SW480 (cell line): Measurements from ENCODE around the gene SGPP2.

Experiments used
- DNase-seq: peaks from one replicate; pipeline ENCODE4 v3.0.0-alpha.2; 2016; ENCODE audit warnings: low spot score

The SGPP2 gene

DNA sequence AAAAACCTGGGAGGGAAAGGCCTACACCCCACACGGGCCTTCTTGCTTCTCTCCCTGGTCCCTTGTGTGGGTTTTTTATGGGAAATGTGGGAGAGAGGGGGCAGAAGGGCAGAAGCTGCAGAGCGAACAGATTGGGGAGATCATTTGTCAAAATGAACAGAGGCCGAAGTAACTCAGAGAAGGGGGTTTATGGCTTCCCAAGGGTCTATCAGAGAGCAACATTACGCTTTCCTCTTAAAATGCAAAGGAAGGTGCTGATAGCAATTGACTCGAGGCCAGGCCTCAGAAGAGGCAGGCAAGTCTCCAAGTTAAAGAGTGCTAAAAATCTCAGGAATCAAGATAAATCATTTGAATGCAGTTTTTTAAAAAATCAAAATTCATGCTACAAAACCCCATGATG, 101.5 kb downstream of the SGPP2 start:
- no peak for DNase-seq

DNA sequence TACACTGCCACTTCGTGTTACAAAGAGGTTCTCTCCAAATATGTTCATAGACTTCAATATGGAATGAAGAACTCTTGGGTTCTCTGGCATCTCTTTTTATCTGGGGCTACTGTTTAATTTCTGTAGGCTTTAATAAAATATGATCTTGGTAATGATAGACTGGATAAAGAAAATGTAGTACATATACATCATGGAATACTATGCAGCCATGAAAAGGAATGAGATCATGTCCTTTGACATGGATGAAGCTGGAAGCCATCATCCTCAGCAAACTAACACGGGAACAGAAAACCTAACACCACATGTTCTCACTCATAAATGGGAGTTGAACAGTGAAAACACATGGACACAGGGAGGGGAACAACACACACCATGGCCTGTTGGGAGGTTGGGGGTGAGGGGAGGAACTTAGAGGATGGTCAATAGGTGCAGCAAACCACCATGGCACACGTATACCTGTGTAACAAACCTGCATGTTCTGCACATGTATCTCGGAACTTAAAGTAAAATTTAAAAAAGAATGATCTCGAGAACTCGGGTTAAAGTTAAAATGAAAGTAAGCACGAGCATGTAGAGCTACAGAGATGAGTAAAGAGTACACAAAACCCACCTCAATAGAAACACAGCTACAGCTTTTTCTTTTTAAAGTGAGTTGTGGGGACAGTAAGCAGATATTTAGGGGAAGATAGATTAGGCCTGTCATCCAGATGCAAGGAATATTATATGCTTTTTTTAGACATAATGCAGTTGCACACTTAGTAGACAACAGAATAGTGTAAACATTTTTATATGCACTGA, 102.3 kb downstream of the SGPP2 start:
- DNase-seq = no peak

DNA sequence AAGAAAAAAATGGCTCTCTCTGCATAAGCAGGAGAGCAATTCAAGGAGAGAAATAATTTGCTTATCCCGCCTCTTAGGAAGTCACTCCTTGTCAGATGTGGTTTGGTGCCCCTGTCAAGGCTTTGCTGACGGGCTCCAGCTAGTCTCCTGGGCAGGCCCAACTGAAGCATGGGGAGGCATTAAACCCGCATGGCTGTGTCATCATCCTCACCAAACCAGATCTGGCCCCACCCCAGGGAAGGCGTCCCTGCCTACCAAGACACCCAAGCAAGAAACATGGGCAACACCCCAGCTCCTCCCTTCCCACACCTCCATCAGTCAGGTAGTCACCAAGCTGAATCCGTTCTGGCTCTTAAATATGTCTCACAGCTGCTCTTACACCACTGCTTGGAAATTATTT, 108.0 kb downstream of the SGPP2 start:
- no peak for DNase-seq

DNA sequence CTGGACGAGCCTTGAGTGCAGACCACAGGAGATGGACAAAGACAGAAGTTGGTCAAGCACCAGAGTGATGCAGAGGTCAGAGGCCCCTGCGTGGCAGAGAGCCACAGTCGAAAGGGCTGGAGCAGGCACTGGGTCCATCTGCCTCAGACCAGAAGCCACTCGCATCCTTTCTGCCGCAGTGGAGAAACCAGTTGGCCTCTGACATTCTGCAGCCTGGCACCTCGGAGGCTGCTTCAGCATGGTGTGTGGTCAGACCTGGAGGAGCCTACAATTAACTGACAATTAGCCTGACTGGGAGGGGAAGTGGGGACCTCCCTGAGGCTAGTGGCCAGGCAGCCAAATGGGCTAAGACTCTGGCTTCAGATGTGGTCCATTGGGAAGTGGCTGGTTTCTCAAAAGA, 111.1 kb downstream of the SGPP2 start:
- DNase-seq = no peak

DNA sequence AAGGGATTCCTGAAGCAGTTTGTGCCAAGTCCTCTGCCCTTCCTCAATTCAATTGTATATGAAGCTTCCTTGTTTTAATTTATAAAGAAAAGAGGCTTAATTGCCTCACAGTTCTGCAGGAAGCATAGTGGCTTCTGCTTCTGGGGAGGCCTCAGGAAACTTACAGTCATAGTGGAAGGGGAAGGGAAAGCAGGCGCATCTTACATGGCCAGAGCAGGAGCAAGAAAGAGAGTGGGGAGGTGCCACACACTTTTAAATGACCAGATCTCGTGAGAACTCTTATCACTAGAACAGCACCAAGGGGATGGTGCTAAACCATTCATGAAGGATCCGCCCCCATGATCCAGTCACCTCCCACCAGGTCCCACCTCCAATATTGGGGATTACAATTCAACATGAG, 114.2 kb downstream of the SGPP2 start:
- no peak for DNase-seq

DNA sequence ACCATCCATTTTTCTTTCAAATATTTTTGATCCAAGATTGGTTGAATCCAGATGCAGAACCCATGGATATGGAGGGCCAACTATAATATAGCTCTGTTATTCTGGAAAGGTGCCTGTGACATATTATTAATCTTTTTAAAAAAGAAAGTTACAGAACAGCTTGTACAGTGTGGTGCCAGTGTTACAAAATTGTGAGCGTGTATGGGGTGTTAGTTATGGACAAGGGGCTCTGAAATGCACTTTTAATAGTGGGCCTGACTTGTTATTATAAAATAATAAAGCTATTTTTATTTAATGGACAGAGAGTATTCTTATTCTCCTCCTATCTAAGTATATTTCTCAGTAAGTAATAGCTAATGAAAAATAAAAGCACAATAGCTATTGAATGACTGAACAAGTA, 120.3 kb downstream of the SGPP2 start:
- DNase-seq = no peak

DNA sequence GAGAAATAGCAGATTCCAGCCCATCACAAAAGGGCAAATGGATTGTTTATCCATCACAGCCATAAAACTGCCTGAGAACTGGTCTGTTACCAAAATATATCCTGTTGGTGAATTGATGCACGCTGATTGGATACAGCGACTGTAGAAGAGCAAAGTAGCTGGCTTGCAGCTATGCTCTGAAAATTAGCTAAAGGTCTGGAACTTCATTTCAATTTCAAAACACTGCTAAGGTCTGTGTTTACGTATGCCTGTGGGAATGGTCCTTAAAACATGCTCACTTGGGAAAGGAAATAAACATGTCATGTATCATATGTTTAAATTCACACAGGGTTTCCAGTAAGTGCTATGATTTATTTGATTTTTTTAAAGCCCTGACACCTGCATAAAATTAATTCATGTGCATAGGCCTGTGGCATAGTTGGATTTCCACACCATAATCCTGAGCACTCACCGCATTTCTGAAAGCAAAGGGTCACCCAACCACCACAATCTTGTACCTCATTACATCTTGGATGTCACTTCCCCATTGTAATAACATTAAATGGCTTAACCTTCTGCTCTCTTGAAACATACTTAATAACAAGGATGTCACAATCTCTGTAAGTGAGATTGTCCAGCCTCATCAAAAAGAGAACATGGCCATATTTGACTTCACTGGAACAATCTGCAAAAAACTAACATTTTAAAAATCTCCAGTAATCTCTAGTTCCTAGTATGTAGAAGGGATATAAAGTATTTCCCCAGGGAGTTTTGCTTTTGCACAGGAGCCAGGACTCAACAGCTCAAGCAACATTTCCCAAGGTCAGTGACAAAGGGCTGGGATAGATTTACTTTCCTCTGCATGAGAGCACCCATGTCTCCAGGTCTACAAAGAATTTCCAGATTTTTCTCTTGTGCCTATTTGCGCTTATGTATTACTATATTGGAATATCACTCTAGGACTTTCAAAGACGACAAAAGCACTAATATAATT, 121.8 kb downstream of the SGPP2 start:
- no peak for DNase-seq

DNA sequence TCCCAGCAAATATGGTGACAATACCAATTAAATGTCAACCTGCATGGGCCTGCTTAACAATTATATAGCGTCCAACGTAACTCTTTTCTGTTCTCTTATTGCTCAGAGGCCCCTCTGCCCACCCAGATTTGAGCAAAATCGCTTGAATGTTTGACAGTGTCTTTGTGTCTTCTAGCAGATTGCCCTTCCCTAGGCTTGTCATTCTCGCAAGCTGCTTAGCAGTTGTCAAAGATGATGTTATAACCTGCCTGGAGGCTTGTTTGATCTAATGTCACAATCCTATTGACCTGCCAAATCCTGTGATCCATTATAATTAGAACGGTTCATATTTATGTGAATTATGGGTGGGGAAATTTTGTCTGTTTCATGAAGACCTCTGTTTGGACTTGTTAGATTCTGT, 122.7 kb downstream of the SGPP2 start:
- DNase-seq = no peak

DNA sequence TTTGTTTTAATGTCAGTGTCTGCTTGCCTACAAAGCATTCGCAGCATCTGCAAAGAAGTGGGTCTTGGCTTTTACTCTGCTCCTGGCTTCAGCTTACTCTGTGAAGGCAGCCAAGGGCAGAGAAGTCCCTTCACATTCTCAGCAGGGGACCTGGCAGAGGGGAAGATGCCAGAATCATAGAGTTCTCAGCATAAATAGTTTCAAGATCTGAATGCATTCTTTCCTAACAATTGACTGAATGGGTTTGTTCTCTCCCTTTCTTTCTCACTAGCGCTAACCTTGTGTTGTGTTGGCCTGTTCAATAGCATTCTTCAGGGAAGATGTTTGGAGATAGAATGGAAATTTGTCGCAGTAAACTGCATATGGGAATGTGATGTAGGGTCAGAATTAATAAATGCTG, 124.6 kb downstream of the SGPP2 start:
- no peak for DNase-seq

DNA sequence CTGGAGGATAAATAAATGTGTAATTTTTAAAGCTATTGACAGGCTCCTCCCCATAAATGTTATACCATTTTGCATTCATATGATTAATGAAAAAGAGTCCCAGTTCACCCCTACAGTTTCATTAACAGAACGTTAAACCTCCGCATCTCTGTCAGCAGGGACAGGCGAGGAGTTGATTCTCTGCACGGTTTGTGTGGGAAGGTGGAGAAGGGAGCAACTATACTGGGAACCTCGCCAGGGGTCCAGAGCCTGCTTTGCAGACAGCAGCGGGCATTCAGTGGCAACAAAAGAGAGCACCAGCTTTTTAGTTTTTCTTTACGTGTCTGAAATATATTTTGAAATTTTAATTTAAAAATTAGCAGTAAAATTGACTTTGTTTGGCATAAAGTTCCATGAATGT, 130.2 kb downstream of the SGPP2 start:
- no peak for DNase-seq

DNA sequence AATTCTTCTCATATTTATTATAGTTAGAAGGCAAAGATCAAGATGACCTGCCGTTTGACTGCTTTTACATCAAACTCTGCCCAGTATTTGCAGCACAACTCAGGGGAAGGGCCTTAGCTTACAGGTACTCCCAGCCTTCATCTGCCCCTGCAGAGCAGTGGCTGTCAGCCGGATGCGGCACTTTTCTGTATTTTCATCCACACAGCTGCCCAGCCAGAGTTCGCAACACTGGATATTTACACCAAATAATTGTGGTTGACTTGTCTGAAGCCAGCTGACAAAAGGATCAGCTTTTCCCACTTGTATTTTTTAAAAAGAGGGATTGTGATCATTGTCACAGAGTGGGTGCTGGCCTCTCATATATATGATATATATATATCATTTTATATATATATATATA, 136.8 kb downstream of the SGPP2 start:
- no peak for DNase-seq

DNA sequence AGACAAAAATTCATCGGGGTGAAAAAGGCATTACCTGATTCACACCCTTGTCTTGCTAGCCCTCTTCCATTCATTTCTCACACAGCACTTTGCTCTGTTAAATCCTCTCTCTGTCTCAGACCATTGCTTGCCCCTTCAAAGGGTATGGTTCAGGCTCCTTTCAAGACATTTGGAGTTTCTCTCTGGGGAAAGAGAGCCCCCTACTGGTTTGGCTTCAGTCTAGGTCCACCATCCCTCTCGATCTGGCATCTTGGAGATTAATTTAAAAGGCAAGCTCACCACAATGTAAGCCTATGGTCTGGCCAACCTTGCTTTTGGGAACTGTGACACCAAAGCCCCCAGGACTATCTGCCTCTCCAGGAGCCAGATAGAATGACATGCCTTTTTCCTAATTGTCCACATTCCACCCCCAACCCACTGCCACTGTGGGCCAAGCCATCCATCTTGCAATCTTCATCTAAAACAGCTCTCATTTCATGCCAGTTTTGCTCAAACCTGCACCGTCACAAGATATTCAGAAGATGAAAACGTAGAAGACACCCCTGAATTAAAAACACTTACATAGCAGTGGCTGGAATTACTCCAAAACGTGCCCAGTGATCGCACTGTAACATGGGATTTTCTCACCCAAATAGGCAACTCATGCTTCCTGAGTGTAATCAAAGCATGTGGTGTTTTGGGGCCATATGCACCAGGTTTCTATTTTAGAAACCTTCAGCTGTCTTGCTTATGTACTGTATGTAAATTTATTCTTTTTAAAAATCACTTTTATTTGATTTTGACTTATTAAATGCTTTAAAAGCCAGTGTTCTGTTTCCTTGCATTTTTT, 137.7 kb downstream of the SGPP2 start:
- DNase-seq = peak; percentile 39

DNA sequence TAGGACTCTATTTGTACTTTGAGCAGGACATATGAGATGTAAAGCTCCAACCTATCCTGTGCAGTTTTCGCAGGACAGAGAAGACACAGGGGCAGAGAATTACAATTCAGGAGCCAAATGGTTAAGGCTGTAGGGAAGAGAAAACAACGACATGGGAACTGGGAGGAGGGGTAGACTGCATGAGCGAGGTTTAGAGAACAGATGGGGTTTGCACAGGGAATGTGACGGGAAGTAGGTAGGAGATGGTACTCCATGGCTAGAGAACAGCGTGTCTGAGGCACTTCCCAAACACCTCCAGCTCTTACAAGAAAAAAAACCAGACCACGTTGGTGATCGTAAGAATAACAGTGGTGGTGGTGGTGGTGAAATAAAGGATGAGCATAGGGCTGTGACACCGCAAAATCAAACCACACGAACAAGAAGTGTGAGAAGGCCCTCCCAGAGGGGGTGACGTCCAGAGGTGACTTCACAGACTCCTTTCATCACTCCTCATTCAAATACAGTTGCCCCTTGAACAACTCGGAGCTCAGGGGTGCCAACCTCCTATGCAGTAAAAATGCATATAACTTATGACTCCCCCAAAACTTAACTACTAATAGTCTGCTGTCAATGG, 138.9 kb downstream of the SGPP2 start:
- DNase-seq = no peak

DNA sequence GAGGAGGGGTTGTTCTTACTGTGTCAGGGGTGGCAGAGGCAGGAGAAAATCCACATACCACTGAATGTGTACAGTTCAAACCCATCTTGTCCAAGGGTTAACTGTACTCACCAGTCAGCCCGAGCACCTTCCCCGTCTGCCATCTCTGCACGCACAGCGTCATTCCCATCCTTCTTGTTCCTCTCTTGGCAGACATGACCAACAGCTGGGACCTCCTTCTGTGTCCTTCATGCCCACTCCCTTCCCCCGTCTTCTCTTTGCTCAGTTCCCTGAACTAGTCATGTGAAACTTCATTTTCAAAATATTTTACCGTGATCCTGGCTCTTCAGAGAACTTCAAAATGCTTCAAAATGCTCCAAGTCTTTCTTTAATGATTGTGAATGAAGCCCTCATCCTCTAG, 139.6 kb downstream of the SGPP2 start:
- no peak for DNase-seq

DNA sequence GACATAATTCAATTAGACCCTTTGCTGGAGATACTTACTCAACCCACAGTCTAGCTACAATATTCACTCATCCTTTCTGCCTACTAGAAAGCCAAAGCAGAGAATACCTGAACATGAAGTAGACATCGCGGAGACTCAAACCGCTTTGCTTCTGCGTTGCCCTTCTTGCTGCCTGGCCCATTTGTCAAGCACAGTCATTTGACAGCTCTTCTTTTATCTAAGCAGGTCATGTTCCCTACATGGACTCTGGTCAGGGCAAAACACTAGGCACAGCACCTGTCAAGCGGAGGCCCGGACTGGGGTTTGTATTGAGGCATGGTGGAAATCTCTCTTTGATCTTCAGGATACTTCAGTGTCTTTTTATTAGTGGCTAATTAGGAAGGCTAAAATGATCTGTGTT, 141.9 kb downstream of the SGPP2 start:
- DNase-seq = no peak

DNA sequence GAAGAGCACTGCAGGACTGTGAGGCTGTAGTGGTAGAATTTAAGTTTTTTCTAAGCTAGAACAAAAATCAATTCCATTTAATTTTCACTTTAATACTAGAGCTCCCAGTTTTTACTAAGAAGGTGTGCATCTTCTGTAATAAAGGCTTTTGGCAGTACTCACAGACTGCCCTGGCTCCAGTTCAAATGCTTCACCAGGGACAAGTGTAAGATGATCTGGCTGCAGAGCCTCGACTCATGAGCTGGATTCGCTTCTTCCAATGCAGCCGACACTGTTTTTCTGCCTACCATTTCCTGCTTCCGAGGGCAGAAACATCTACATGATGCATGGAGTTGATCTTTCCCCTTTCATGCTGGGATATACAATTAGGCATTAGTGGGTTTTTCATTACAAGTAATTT, 144.5 kb downstream of the SGPP2 start:
- no peak for DNase-seq

DNA sequence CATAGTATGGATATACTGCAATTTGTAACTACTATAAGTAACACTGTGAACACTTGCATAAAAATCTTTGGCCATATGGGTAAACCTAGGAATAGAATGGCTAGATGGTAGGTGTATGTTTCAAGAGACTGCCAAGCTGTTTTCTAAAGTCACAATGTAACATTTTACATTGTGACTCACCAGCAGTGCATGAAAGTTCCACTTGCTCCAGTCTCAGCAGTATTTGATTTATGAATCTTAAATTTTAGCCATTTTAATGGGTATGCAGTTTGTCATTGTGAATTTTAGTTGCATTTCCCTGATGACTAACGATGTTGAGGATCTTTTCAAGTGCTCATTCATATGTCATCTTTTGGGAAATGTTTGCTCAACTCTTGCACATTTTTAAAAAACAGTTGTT, 145.5 kb downstream of the SGPP2 start:
- no peak for DNase-seq

DNA sequence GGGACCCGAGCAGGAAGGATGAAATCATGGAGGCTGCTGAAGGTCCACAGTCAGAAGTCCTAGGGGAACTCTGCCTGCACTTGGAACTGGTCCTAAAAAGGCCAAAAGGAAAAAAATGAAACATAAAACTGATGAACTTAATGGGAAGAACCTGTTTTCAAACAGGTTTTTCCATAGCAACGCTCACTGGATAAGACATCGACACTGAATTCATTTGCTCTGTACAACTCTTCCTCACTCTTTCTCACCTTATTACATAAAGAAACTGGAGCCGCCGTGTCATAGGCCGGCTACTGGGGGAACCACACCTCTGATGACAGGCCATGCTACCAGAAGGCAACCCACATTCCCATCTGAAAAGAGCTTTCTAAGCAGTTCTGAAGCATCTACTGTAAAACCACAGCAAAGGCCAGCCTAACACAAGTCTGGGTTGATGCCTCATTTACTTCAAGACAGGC, 147.9 kb downstream of the SGPP2 start:
- no peak for DNase-seq

DNA sequence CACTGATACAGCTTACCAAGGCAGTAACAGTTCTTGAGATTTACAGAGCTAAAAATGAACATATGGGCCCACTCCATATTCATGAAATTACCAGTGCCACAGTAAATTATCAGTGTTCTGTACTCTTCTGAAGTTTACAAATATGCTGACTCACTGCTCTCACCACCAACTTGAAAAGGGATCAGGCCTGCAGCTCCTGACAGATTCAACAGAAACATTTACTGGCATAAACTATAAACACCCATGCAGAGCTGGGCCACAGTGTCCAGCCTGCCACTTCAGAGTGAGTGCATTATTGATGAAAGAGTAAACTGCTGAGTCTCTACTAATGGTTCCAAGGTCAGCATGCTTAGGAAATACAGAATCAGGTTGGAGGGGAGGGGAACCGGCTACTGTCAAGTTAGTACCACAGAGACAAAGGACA, 148.4 kb downstream of the SGPP2 start:
- peak; percentile 10 for DNase-seq

DNA sequence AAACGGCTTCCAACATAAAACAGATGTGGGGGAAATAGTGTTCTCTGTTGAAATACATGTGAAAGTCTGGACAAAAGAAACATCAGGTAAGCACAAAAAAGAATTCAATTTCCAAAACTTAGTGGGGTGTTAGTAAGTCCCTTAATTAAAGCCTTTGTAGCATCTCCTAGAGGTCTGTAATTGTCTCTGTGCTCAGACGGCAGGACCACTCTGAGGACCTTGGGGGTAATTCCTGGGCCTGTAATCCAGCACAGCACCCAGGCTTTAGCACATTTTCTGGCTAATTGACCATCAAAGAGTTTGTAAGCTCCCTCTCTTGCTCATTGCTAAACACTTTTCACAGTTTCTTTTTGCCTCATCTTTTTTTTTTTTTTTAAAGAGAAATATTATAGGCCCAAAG, 151.3 kb downstream of the SGPP2 start:
- no peak for DNase-seq

DNA sequence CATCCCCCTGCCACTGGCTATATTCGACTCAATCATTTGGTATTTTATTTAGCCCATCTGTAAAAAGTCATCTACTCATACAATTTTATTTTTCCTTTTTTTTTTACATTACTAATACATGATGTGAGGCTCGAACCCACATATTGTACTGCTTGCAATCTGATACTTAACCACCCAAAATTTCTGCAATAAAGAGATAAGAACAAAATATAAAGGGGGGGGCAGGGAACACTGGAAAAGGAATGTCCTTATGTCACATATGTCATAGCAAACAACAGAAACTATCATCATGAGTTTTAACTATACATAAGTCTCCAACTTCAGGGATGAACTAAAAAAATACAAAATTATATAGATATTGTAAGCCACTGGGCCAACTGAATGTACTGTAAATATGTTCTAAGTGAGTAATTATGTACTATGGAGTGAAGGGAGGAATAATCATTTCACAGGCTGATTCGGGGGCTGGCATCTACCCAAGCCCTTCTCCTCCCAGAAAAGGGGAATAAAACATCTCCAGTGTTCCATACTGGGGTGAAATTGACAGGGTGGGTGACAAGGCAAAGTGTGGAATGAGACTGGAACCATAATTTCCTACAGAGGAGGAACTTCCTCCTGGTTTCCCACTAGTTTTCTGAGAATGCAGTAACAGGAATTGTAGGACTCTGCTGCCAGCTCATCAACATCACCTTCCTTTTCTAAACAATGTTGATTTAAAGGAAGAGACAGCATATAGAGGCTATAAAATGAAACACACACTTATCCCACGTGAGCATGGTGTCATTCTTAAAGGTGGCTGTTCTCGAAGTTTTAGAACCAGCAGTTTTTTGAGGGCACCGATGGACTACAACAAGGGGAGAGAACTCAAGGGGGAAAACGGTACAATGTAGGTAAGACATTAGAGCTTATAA, 152.1 kb downstream of the SGPP2 start:
- DNase-seq = no peak
